OCI-LY7 (cell line): ENCODE measurements around the gene PRRT1B.

Experiments used
- EZH2phosphoT487 ChIP-seq: fragments of 200-600 bp; sonication (generic); IDR thresholded peaks from 2 replicates; pipeline ENCODE4 v1.6.1; 2018; ENCODE audit warnings: low read depth, borderline replicate concordance, mild to moderate bottlenecking, mixed run types, antibody characterized with exemption, low read length, moderate library complexity, mixed read lengths
- TF ChIP-seq, protein P1 (sequence below): fragments of 200-600 bp; sonication (generic); conservative IDR thresholded peaks from 2 replicates; pipeline ENCODE4 v1.5.1; 2014; ENCODE audit warnings: mild to moderate bottlenecking, antibody characterized with exemption, low read length, moderate library complexity, mixed read lengths

DNA sequence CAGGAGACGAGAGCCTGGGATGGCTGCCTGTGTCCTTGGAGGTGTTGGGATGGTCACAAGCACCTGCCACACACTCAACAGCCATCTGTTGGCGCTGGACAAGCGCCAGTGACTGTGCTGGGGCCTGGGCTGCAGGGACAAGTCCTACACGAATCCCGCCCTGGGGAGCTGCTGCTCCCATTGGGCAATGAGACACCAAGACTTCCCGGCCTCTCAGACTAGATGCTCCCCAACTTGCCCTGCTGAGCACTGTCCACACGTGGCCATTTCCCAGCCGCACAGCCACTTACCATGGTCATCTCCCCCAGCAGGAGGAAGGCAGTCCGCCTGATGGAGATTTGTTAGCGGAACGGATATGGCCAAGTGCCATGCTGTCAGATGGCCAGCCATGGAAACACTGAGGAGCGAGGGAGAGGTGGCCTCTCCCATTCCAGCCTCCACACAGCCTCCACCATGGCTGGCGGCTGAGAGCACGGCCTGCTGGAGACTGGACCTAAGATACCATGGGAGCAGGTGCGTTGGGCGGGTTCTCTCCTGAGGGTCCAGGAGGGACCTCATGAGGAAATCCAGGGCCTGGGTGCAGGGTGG is 43.9 kb downstream of the PRRT1B start:
- TF ChIP-seq, protein P1, sequence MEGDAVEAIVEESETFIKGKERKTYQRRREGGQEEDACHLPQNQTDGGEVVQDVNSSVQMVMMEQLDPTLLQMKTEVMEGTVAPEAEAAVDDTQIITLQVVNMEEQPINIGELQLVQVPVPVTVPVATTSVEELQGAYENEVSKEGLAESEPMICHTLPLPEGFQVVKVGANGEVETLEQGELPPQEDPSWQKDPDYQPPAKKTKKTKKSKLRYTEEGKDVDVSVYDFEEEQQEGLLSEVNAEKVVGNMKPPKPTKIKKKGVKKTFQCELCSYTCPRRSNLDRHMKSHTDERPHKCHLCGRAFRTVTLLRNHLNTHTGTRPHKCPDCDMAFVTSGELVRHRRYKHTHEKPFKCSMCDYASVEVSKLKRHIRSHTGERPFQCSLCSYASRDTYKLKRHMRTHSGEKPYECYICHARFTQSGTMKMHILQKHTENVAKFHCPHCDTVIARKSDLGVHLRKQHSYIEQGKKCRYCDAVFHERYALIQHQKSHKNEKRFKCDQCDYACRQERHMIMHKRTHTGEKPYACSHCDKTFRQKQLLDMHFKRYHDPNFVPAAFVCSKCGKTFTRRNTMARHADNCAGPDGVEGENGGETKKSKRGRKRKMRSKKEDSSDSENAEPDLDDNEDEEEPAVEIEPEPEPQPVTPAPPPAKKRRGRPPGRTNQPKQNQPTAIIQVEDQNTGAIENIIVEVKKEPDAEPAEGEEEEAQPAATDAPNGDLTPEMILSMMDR: no peak
- TF ChIP-seq EZH2phosphoT487: no peak
